Endothelial cell of umbilical vein (primary cell): Measurements from ENCODE around the gene HMG20A. TPM values are rescaled to one million over a fixed set of nuclear protein-coding genes. Genes with fewer than 3 reads are reported as not detected.

ENCODE experiments used
- BruUV-seq: library from RNA; stranded (reverse); fragments of 400-500 nt; replicated peaks from 2 replicates; lab custom pipeline; 2021; lab: Mats Ljungman, UMichigan
- CTCF ChIA-PET: fragments of 300-600, 350-600 bp; sonication (Branson Sonifier 250); formaldehyde crosslinking; loops from one replicate; lab custom pipeline; 2021; ENCODE audit warnings: antibody characterized with exemption, inconsistent platforms; lab: Charles Lee
- POLR2A ChIA-PET: fragments of 300-600, 350-600 bp; sonication (Branson Sonifier 250); formaldehyde crosslinking; loops from one replicate; lab custom pipeline; 2021; ENCODE audit warnings: antibody characterized with exemption, inconsistent platforms; lab: Charles Lee
- DNase-seq: peaks from one replicate; pipeline ENCODE4 v3.0.0-alpha.2; 2011; ENCODE audit warnings: low read depth, low spot score
- FAIRE-seq: peaks from 2 replicates; lab custom pipeline; 2011; peaks lifted over from hg19 to GRCh38; lab: Jason Lieb, UNC
- H2AFZ ChIP-seq: 2 replicates; pipeline ENCODE4 v1.6.0; 2012; ENCODE audit warnings: low read depth, low read length, control low read depth, inconsistent platforms
- H3K27ac ChIP-seq: 2 replicates; pipeline ENCODE4 v1.5.1; 2011; ENCODE audit warnings: low read depth, mild to moderate bottlenecking, control low read depth, low read length, moderate library complexity; ENCODE audit not compliant: insufficient read depth
- H3K27me3 ChIP-seq, 2 experiments: 2 replicates each; pipeline versions ENCODE4 v1.6.0 to v1.6.1; 2011; ENCODE audit warnings: low read length in 2 of 2, mixed read lengths in 1 of 2; ENCODE audit not compliant: control insufficient read depth in 2 of 2, insufficient read depth in 2 of 2
- H3K36me3 ChIP-seq, 2 experiments: 2 replicates in 1 of 2; 3 replicates in 1 of 2; pipeline ENCODE4 v1.5.1; 2011; ENCODE audit warnings: low read length in 2 of 2, mild to moderate bottlenecking in 1 of 2, moderate library complexity in 1 of 2; ENCODE audit not compliant: control insufficient read depth in 2 of 2, insufficient read depth in 2 of 2; ENCODE audit errors: extremely low read depth in 1 of 2
- H3K4me1 ChIP-seq: 3 replicates; pipeline ENCODE4 v1.5.1; 2011; ENCODE audit warnings: mild to moderate bottlenecking, low read length; ENCODE audit not compliant: control insufficient read depth, insufficient read depth; ENCODE audit errors: extremely low read depth
- H3K4me2 ChIP-seq: 2 replicates; pipeline ENCODE4 v1.6.1; 2011; ENCODE audit warnings: low read length, control low read depth, mixed read lengths; ENCODE audit not compliant: insufficient read depth
- H3K4me3 ChIP-seq, 3 experiments: fragments of 200-600 bp in 1 of 3; sonication (generic), shearing (Covaris generic) in 1 of 3; replicated peaks in 1 of 3; 2 replicates each; pipeline ENCODE4 v1.5.1; 2011 to 2016; ENCODE audit warnings: control low read depth in 3 of 3, low read length in 3 of 3, mild to moderate bottlenecking in 2 of 3, inconsistent platforms in 1 of 3, low read depth in 1 of 3, moderate library complexity in 1 of 3; ENCODE audit not compliant: insufficient read depth in 1 of 3
- H3K79me2 ChIP-seq: 2 replicates; pipeline ENCODE4 v1.6.0; 2012; ENCODE audit warnings: low read length, inconsistent platforms; ENCODE audit not compliant: control insufficient read depth, insufficient read depth
- H3K9ac ChIP-seq: replicated peaks from 2 replicates; pipeline ENCODE3; 2011; ENCODE audit warnings: low read length, control low read depth; ENCODE audit not compliant: insufficient read depth; ENCODE audit errors: extremely low read depth
- H3K9me1 ChIP-seq: replicated peaks from 3 replicates; pipeline ENCODE4 v1.6.0; 2011; ENCODE audit warnings: mild to moderate bottlenecking, low read length; ENCODE audit not compliant: control insufficient read depth, insufficient read depth; ENCODE audit errors: extremely low read depth
- H3K9me3 ChIP-seq: replicated peaks from 2 replicates; pipeline ENCODE4 v1.5.1; 2012; ENCODE audit warnings: low read length, inconsistent platforms; ENCODE audit not compliant: control insufficient read depth, insufficient read depth
- H4K20me1 ChIP-seq: replicated peaks from 2 replicates; pipeline ENCODE3; 2011; ENCODE audit warnings: mild to moderate bottlenecking, low read length; ENCODE audit not compliant: control insufficient read depth, insufficient read depth; ENCODE audit errors: extremely low read depth
- EZH2 ChIP-seq: IDR thresholded peaks from 2 replicates; pipeline ENCODE4 v1.6.1; 2012; ENCODE audit warnings: borderline replicate concordance, low read depth, mild to moderate bottlenecking, moderate library complexity, low read length, inconsistent platforms; ENCODE audit not compliant: severe bottlenecking
- FOS ChIP-seq: IDR thresholded peaks from 2 replicates; pipeline ENCODE4 v1.6.1; 2011; ENCODE audit warnings: mild to moderate bottlenecking, low read length, moderate library complexity, borderline replicate concordance; ENCODE audit not compliant: insufficient read depth
- POLR2AphosphoS5 ChIP-seq: IDR thresholded peaks from 2 replicates; pipeline ENCODE4 v1.6.1; 2012; ENCODE audit warnings: low read depth, mild to moderate bottlenecking, control low read depth, low read length, moderate library complexity; ENCODE audit not compliant: insufficient read depth
- dilution Hi-C: fragments of 300-500 bp; cut with MboI; formaldehyde crosslinking; loops from one replicate; pipeline ENCODE4 v1.15.0; 2019; ENCODE audit warnings: low sequenced_read_pairs; ENCODE audit not compliant: extremely low pct_ligation_motif_present
- intact Hi-C: fragments of 100-400 bp; cut with micrococcal nuclease; formaldehyde crosslinking; loops from one replicate; pipeline ENCODE4 v1.10.0; 2022
- polyA plus RNA-seq, 4 experiments: library from polyadenylated mRNA; depleted of rRNA in 3 of 4; stranded (reverse) in 3 of 4; unstranded in 1 of 4; fragments of >200 nt; gene quantifications; 2 replicates each; pipeline versions ENCODE4 v1.2.1 to v1.2.3, GENCODE V29; 2011 to 2012; ENCODE audit warnings: missing spikeins in 1 of 4
- total RNA-seq: library from RNA; stranded (reverse); gene quantifications from 2 replicates; pipeline ENCODE4 v1.2.3, GENCODE V29; 2021
- TF ChIP-seq, protein P1 (sequence below), 2 donors: IDR thresholded peaks; 1 replicate in 1 of 2; 2 replicates in 1 of 2; pipeline ENCODE4 v1.5.1; 2011; ENCODE audit warnings: low read length in 2 of 2, mild to moderate bottlenecking in 2 of 2, moderate library complexity in 2 of 2, control low read depth in 1 of 2, inconsistent platforms in 1 of 2, low read depth in 1 of 2; ENCODE audit not compliant: insufficient read depth in 1 of 2; ENCODE audit errors: extremely low read depth in 1 of 2
- TF ChIP-seq, protein P2 (sequence below): IDR thresholded peaks from 2 replicates; pipeline ENCODE4 v1.6.1; 2011; ENCODE audit not compliant: insufficient read depth, insufficient read length

The HMG20A gene
- total and polyA plus RNA-seq, 2 donors (not counting 3 experiments of a cell fraction or from before 2014, with no cell fraction given): 35.8 to 44.0 TPM

DNA sequence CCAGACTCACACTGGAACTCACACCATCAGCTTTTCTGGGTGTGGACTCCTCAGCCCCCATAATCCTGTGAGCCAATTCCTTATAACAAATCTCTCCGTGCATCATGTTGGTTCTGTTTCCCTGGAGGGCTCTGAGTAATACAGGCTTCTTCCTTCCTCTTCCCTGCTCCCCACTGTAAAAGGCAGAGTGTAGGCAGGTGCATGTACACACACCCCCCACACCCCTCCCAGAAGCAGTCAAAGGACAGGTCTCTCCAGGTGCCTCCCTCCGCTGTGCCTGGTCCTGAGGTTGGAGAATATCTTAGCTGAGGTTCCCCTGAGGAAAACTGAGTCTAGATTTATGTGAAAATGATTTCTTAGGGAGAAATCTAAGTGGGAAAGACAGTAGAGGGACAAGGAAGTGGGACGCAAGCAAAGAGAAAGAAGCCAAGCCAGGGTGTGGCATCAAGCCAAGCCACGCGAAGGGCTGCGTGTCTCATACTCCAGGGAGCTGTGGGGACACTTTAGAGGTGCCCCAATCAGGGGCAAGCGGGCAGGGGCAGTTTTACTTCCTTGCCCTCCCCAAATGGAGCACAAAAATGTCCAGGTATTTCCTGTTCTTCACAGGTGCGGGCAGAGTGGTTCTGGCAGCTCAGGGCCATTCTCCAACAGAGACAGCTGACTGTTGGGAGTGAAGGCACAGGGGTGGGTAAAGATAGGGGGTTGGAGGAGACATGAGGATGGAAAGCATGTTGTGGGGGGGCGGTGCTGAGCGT is 86.6 kb downstream of the HMG20A start:
- H3K9me1 ChIP-seq: no peaks in the 10 kb centered on the region
- H3K9me3 ChIP-seq: no peaks in the 10 kb centered on the region
- H3K79me2 ChIP-seq: no peaks in the 10 kb centered on the region
- H3K4me1 ChIP-seq: peaks cover 39% of the 10 kb centered on the region
- DNase-seq (peak; percentile 61), FAIRE-seq (no peak)
- H3K4me2 ChIP-seq: peak overlapping the region; percentile 59
- no peaks in the 10 kb centered on the region for H4K20me1 ChIP-seq
- H3K27ac ChIP-seq: peak overlapping the region; percentile 95
- CTCF ChIA-PET: interaction anchor here (0.8 to 7.4 kb wide), 11 partner anchors 9 to 400 kb away, joined by 3 to 87 read pairs (median 7); partner anchors contain the start of gene PEAK1
- peak overlapping the region in 1 of 3 experiments; percentile 20 for H3K4me3 ChIP-seq
- POLR2A ChIA-PET: no interaction called here
- peak overlapping the region; percentile 46 for H2AFZ ChIP-seq
- H3K27me3 ChIP-seq: no peaks in the 10 kb centered on the region
- TF ChIP-seq, protein P1, sequence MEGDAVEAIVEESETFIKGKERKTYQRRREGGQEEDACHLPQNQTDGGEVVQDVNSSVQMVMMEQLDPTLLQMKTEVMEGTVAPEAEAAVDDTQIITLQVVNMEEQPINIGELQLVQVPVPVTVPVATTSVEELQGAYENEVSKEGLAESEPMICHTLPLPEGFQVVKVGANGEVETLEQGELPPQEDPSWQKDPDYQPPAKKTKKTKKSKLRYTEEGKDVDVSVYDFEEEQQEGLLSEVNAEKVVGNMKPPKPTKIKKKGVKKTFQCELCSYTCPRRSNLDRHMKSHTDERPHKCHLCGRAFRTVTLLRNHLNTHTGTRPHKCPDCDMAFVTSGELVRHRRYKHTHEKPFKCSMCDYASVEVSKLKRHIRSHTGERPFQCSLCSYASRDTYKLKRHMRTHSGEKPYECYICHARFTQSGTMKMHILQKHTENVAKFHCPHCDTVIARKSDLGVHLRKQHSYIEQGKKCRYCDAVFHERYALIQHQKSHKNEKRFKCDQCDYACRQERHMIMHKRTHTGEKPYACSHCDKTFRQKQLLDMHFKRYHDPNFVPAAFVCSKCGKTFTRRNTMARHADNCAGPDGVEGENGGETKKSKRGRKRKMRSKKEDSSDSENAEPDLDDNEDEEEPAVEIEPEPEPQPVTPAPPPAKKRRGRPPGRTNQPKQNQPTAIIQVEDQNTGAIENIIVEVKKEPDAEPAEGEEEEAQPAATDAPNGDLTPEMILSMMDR (IDR thresholded peaks at IDR 0.05; ENCODE audit: extremely low read depth in 1 of 2, insufficient read depth in 1 of 2, low read depth in 1 of 2, low read length in 2 of 2): no peak
- no peak for TF ChIP-seq POLR2AphosphoS5
- peak; percentile 45 for TF ChIP-seq FOS
- TF ChIP-seq EZH2: no peak
- TF ChIP-seq, protein P2, sequence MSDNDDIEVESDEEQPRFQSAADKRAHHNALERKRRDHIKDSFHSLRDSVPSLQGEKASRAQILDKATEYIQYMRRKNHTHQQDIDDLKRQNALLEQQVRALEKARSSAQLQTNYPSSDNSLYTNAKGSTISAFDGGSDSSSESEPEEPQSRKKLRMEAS: no peak
- intact Hi-C loops: loop anchor here (2.0 kb wide), 1 partner anchor 35 kb away; no protein-coding TSS in a partner anchor
- TSS peak; percentile 16 for BruUV-seq
- peak overlapping the region; percentile 68 for H3K9ac ChIP-seq
- H3K36me3 ChIP-seq: no peaks in the 10 kb centered on the region
- dilution Hi-C loops: no loop called here
